ENCODE data around the gene BSPH1.
"Not testable (repeated sequence)": the region's sequence is repeated elsewhere in the genome, so short reads cannot be mapped to it uniquely, and the experiment has no call there.

GRCh38 chr19:47949852-47950521 is 42.0 kb downstream of the BSPH1 start:
- not testable (repeated sequence) for TF ChIP-seq TCF4 (CRISPR knock-in tag; IDR thresholded peaks at IDR 0.05; ENCODE audit: borderline replicate concordance); PATZ1 (CRISPR knock-in tag; IDR thresholded peaks at IDR 0.05; ENCODE audit: borderline replicate concordance); PPARA (CRISPR knock-in tag; IDR thresholded peaks at IDR 0.05; ENCODE audit: borderline replicate concordance); GLIS3 (CRISPR knock-in tag; IDR thresholded peaks at IDR 0.05); ZFP30 (CRISPR knock-in tag; IDR thresholded peaks at IDR 0.05); CSDC2 (CRISPR knock-in tag; IDR thresholded peaks at IDR 0.05); ZC3H10 (CRISPR knock-in tag; IDR thresholded peaks at IDR 0.05); ZNF8 (CRISPR knock-in tag; IDR thresholded peaks at IDR 0.05); RARB (CRISPR knock-in tag; IDR thresholded peaks at IDR 0.05); OSR1 (CRISPR knock-in tag; IDR thresholded peaks at IDR 0.05); ZFP3 (CRISPR knock-in tag; IDR thresholded peaks at IDR 0.05)
